Measurements from ENCODE around the gene LRRTM1.

Gene LRRTM1

GRCh38 chr2:80326214-80326613 is 21.7 kb upstream of the LRRTM1 start:
- Mint-ChIP-seq H3K36me3 (ENCODE audit: insufficient read depth) (no peaks in the 10 kb centered on the region), H3K9me3 (peaks cover 11% of the 10 kb centered on the region), H3K27me3 (no peaks in the 10 kb centered on the region), H3K27ac (ENCODE audit: low read depth) (no peak overlapping the region), H3K4me1 (no peaks in the 10 kb centered on the region), H3K4me3 (no peak overlapping the region)
- ATAC-seq (replicated peaks; ENCODE audit: extremely low read depth, poor library complexity, severe bottlenecking) (no peak), DNase-seq (ENCODE audit: low spot score in 2 of 2) (no peak)

- H3K4me3 Mint-ChIP-seq, result no peak overlapping the region
- DNase-seq (ENCODE audit: low spot score in 2 of 2) (no peak), ATAC-seq (replicated peaks; ENCODE audit: extremely low read depth, poor library complexity, severe bottlenecking) (no peak)
- no peaks in the 10 kb centered on the region for H3K27me3 Mint-ChIP-seq
- no peaks in the 10 kb centered on the region for H3K4me1 Mint-ChIP-seq
- H3K9me3 Mint-ChIP-seq, result peaks cover 14% of the 10 kb centered on the region
- H3K36me3 Mint-ChIP-seq (ENCODE audit: insufficient read depth), result no peaks in the 10 kb centered on the region
- H3K27ac Mint-ChIP-seq (ENCODE audit: low read depth), result no peak overlapping the region
Observed at GRCh38 chr2:80324525-80324924, 20.0 kb upstream of the LRRTM1 start.

GRCh38 chr2:80323610-80324009 is 19.1 kb upstream of the LRRTM1 start:
- H3K9me3 Mint-ChIP-seq, result peaks cover 10% of the 10 kb centered on the region
- no peaks in the 10 kb centered on the region for H3K36me3 Mint-ChIP-seq (ENCODE audit: insufficient read depth)
- H3K27me3 Mint-ChIP-seq, result no peaks in the 10 kb centered on the region
- ATAC-seq (replicated peaks; ENCODE audit: extremely low read depth, poor library complexity, severe bottlenecking) (no peak), DNase-seq (ENCODE audit: low spot score in 2 of 2) (no peak)
- no peak overlapping the region for H3K4me3 Mint-ChIP-seq
- no peak overlapping the region for H3K27ac Mint-ChIP-seq (ENCODE audit: low read depth)
- no peaks in the 10 kb centered on the region for H3K4me1 Mint-ChIP-seq

- peaks cover 5% of the 10 kb centered on the region for H3K9me3 Mint-ChIP-seq
Observed at GRCh38 chr2:80322958-80323357, 18.4 kb upstream of the LRRTM1 start.

GRCh38 chr2:80322311-80322920 is 17.9 kb upstream of the LRRTM1 start:
- Mint-ChIP-seq H3K27me3 (no peaks in the 10 kb centered on the region), H3K9me3 (peaks cover 4% of the 10 kb centered on the region), H3K27ac (ENCODE audit: low read depth) (no peak overlapping the region), H3K4me3 (no peak overlapping the region), H3K36me3 (ENCODE audit: insufficient read depth) (no peaks in the 10 kb centered on the region), H3K4me1 (no peaks in the 10 kb centered on the region)
- ATAC-seq (replicated peaks; ENCODE audit: extremely low read depth, poor library complexity, severe bottlenecking), result no peak
- no peak for DNase-seq (ENCODE audit: low spot score in 2 of 2)

More at GRCh38 chr2:80322958-80323357, 18.4 kb upstream of the LRRTM1 start:
- Mint-ChIP-seq H3K4me3 (no peak overlapping the region), H3K36me3 (ENCODE audit: insufficient read depth) (no peaks in the 10 kb centered on the region), H3K27me3 (no peaks in the 10 kb centered on the region), H3K27ac (ENCODE audit: low read depth) (no peak overlapping the region), H3K4me1 (no peaks in the 10 kb centered on the region)
- no peak for ATAC-seq (replicated peaks; ENCODE audit: extremely low read depth, poor library complexity, severe bottlenecking)
- no peak for DNase-seq (ENCODE audit: low spot score in 2 of 2)

GRCh38 chr2:80312282-80312839 is 7.8 kb upstream of the LRRTM1 start:
- no peaks in the 10 kb centered on the region for H3K27me3 Mint-ChIP-seq
- DNase-seq (ENCODE audit: low spot score in 2 of 2) (no peak), ATAC-seq (replicated peaks; ENCODE audit: extremely low read depth, poor library complexity, severe bottlenecking) (no peak)
- H3K4me1 Mint-ChIP-seq, result no peaks in the 10 kb centered on the region
- H3K9me3 Mint-ChIP-seq, result peaks cover 34% of the 10 kb centered on the region
- H3K27ac Mint-ChIP-seq (ENCODE audit: low read depth), result no peak overlapping the region
- no peak overlapping the region for H3K4me3 Mint-ChIP-seq
- no peaks in the 10 kb centered on the region for H3K36me3 Mint-ChIP-seq (ENCODE audit: insufficient read depth)

GRCh38 chr2:80311304-80311703 is 6.8 kb upstream of the LRRTM1 start:
- no peak for ATAC-seq (replicated peaks; ENCODE audit: extremely low read depth, poor library complexity, severe bottlenecking)

GRCh38 chr2:80303006-80303908 is 1.3 kb downstream of the LRRTM1 start:
- no peaks in the 10 kb centered on the region for H3K36me3 Mint-ChIP-seq (ENCODE audit: insufficient read depth)
- no peak for DNase-seq (ENCODE audit: low spot score in 2 of 2)
- no peak for ATAC-seq (replicated peaks; ENCODE audit: extremely low read depth, poor library complexity, severe bottlenecking)
- H3K9me3 Mint-ChIP-seq, result peaks cover 17% of the 10 kb centered on the region
- H3K4me3 Mint-ChIP-seq, result no peak overlapping the region
- H3K4me1 Mint-ChIP-seq, result no peaks in the 10 kb centered on the region
- H3K27ac Mint-ChIP-seq (ENCODE audit: low read depth), result no peak overlapping the region
- peaks cover 5% of the 10 kb centered on the region for H3K27me3 Mint-ChIP-seq

More at GRCh38 chr2:80311304-80311703, 6.8 kb upstream of the LRRTM1 start:
- Mint-ChIP-seq H3K9me3 (peaks cover 32% of the 10 kb centered on the region), H3K27ac (ENCODE audit: low read depth) (no peak overlapping the region), H3K4me3 (no peak overlapping the region), H3K4me1 (no peaks in the 10 kb centered on the region), H3K27me3 (no peaks in the 10 kb centered on the region), H3K36me3 (ENCODE audit: insufficient read depth) (no peaks in the 10 kb centered on the region)
- no peak for DNase-seq (ENCODE audit: low spot score in 2 of 2)

- no peak overlapping the region for H3K4me3 Mint-ChIP-seq
- peaks cover 12% of the 10 kb centered on the region for H3K9me3 Mint-ChIP-seq
- ATAC-seq (replicated peaks; ENCODE audit: extremely low read depth, poor library complexity, severe bottlenecking), result no peak
- no peak for DNase-seq (ENCODE audit: low spot score in 2 of 2)
- no peak overlapping the region for H3K27ac Mint-ChIP-seq (ENCODE audit: low read depth)
- no peaks in the 10 kb centered on the region for H3K36me3 Mint-ChIP-seq (ENCODE audit: insufficient read depth)
- peaks cover 5% of the 10 kb centered on the region for H3K27me3 Mint-ChIP-seq
- H3K4me1 Mint-ChIP-seq, result no peaks in the 10 kb centered on the region
Observed at GRCh38 chr2:80302314-80303005, 2.1 kb downstream of the LRRTM1 start.

- H3K27me3 Mint-ChIP-seq, result peaks cover 5% of the 10 kb centered on the region
- DNase-seq (ENCODE audit: low spot score in 2 of 2) (no peak), ATAC-seq (replicated peaks; ENCODE audit: extremely low read depth, poor library complexity, severe bottlenecking) (no peak)
- peaks cover 11% of the 10 kb centered on the region for H3K9me3 Mint-ChIP-seq
- H3K27ac Mint-ChIP-seq (ENCODE audit: low read depth), result no peak overlapping the region
- no peak overlapping the region for H3K4me3 Mint-ChIP-seq
- no peaks in the 10 kb centered on the region for H3K36me3 Mint-ChIP-seq (ENCODE audit: insufficient read depth)
- no peaks in the 10 kb centered on the region for H3K4me1 Mint-ChIP-seq
Observed at GRCh38 chr2:80302001-80302313, 2.6 kb downstream of the LRRTM1 start.

GRCh38 chr2:80300954-80301353 is 3.6 kb downstream of the LRRTM1 start:
- Mint-ChIP-seq H3K27ac (ENCODE audit: low read depth) (no peak overlapping the region), H3K4me1 (no peaks in the 10 kb centered on the region), H3K4me3 (no peak overlapping the region), H3K36me3 (ENCODE audit: insufficient read depth) (no peaks in the 10 kb centered on the region), H3K9me3 (peaks cover 6% of the 10 kb centered on the region), H3K27me3 (peaks cover 5% of the 10 kb centered on the region)
- ATAC-seq (replicated peaks; ENCODE audit: extremely low read depth, poor library complexity, severe bottlenecking) (no peak), DNase-seq (ENCODE audit: low spot score in 2 of 2) (no peak)

GRCh38 chr2:80300346-80300745 is 4.2 kb downstream of the LRRTM1 start:
- H3K36me3 Mint-ChIP-seq (ENCODE audit: insufficient read depth), result no peaks in the 10 kb centered on the region
- H3K4me3 Mint-ChIP-seq, result no peak overlapping the region
- H3K9me3 Mint-ChIP-seq, result peaks cover 7% of the 10 kb centered on the region
- no peak overlapping the region for H3K27ac Mint-ChIP-seq (ENCODE audit: low read depth)
- no peak for DNase-seq (ENCODE audit: low spot score in 2 of 2)
- no peak for ATAC-seq (replicated peaks; ENCODE audit: extremely low read depth, poor library complexity, severe bottlenecking)
- H3K4me1 Mint-ChIP-seq, result no peaks in the 10 kb centered on the region
- peaks cover 5% of the 10 kb centered on the region for H3K27me3 Mint-ChIP-seq
